Measurements from ENCODE around the gene CCNA2. TPM values are rescaled to one million over a fixed set of nuclear protein-coding genes. Genes with fewer than 3 reads are reported as not detected.

The CCNA2 gene
- total RNA-seq, 6 experiments from 2014 or later = 30.0 to 77.0 (median 68.9) TPM

DNA sequence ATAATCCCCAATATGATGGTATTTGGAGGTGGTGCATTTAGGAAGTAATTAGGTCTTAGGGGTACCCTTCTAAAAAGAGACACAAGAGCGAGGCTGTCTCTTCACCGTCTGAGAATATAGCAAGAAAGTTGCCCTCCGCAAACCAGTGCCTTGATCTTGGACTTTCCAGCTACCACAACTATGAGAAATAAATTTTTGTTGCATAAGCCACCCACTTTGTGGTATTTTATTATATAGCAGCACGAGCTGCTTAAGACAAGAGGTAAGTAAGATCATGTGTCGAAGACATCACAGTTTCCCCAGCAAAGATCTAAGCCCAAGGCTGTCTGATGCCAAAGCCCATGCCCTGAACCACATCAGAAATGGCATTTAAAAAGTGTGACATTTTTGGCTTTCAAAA is 32.2 kb downstream of the CCNA2 start:
- TF ChIP-seq, protein P1, sequence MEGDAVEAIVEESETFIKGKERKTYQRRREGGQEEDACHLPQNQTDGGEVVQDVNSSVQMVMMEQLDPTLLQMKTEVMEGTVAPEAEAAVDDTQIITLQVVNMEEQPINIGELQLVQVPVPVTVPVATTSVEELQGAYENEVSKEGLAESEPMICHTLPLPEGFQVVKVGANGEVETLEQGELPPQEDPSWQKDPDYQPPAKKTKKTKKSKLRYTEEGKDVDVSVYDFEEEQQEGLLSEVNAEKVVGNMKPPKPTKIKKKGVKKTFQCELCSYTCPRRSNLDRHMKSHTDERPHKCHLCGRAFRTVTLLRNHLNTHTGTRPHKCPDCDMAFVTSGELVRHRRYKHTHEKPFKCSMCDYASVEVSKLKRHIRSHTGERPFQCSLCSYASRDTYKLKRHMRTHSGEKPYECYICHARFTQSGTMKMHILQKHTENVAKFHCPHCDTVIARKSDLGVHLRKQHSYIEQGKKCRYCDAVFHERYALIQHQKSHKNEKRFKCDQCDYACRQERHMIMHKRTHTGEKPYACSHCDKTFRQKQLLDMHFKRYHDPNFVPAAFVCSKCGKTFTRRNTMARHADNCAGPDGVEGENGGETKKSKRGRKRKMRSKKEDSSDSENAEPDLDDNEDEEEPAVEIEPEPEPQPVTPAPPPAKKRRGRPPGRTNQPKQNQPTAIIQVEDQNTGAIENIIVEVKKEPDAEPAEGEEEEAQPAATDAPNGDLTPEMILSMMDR (IDR thresholded peaks at IDR 0.05) = no peak
- peak; percentile 86 for DNase-seq
- H3K36me3 Mint-ChIP-seq (ENCODE audit: low read depth) = peaks cover 4% of the 10 kb centered on the region; the same call in 1 of the 2 replicates
- H3K27me3 Mint-ChIP-seq (ENCODE audit: insufficient read depth) = no peaks in the 10 kb centered on the region; the same call in 1 of the 2 replicates
- peaks cover 89% of the 10 kb centered on the region for H3K4me1 Mint-ChIP-seq (ENCODE audit: low read depth)
- H3K4me3 Mint-ChIP-seq = peak overlapping the region; percentile 52
- no peaks in the 10 kb centered on the region for H3K9me3 Mint-ChIP-seq
- H3K27ac Mint-ChIP-seq = peak overlapping the region; percentile 97

DNA sequence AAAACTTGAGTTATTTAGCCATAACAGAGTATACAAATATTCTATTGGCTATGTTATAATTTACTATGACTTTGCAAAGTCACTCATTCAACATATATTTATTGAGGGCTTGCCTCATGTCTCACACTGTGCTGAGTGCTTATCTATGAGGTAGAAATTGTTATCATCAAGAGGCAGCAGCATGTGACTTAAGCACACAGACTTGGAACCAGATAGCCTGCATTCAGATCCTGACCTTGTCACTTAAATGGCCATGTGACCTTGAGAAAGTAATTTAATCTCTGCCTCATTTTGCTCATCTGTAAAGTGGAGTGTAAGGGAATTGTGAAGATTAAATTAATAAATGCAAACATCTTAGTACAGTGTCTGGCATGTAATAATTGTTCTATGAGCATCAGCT is 32.7 kb downstream of the CCNA2 start:
- Mint-ChIP-seq H3K4me1 (ENCODE audit: low read depth) (peaks cover 89% of the 10 kb centered on the region), H3K36me3 (ENCODE audit: low read depth) (peaks cover 4% of the 10 kb centered on the region; the same call in 1 of the 2 replicates), H3K27ac (peak overlapping the region; percentile 97), H3K9me3 (no peaks in the 10 kb centered on the region), H3K4me3 (peak overlapping the region; percentile 52), H3K27me3 (ENCODE audit: insufficient read depth) (no peaks in the 10 kb centered on the region; the same call in 1 of the 2 replicates)
- no peak for DNase-seq
- TF ChIP-seq, protein P1 (IDR thresholded peaks at IDR 0.05) = no peak

DNA sequence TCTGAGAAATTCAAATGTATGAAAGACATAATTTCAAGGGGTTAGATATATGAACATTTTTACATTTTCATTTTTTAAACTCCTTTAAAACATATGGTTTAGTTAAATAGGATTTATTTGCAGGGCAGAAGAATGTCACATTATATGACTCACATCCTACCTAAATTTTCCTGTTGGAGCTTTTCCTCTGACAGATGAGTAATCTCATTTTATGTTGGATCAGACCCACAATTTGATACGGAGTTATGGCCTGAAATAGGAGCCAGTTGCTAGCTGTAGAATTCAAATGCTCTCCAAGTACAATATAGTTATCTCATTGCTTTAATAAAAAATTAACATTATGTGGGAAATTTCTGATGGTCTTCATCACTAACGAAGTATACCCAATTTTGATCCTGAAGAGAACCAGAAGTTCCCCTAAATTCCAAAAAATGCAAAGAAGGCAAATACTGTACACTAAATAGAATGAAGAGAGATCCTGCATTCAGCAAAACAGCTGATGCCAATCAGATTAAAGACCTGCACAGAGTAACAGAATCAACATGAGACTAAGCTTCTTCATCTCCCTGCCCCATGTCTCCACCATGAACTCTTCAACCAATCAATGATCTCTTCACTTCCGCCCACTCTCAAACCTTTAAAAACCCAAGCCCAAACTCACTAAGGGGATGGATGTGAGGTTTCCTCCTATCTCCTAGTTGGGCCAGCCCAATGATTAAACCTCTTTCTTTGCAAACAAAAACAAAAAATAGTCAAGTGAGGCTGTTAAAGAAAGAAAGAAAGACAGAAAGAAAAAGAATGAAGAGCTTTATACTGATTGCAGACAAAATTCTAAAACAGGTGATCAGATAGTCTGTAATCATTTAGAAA is 33.5 kb downstream of the CCNA2 start:
- peak overlapping the region; percentile 81 for H3K4me3 Mint-ChIP-seq
- no peaks in the 10 kb centered on the region; the same call in 1 of the 2 replicates for H3K27me3 Mint-ChIP-seq (ENCODE audit: insufficient read depth)
- H3K4me1 Mint-ChIP-seq (ENCODE audit: low read depth) = peaks cover 89% of the 10 kb centered on the region
- H3K9me3 Mint-ChIP-seq = no peaks in the 10 kb centered on the region
- H3K36me3 Mint-ChIP-seq (ENCODE audit: low read depth) = peaks cover 4% of the 10 kb centered on the region; the same call in 1 of the 2 replicates
- DNase-seq = peak; percentile 78
- TF ChIP-seq, protein P1 (IDR thresholded peaks at IDR 0.05) = no peak
- peak overlapping the region; percentile 97 for H3K27ac Mint-ChIP-seq

DNA sequence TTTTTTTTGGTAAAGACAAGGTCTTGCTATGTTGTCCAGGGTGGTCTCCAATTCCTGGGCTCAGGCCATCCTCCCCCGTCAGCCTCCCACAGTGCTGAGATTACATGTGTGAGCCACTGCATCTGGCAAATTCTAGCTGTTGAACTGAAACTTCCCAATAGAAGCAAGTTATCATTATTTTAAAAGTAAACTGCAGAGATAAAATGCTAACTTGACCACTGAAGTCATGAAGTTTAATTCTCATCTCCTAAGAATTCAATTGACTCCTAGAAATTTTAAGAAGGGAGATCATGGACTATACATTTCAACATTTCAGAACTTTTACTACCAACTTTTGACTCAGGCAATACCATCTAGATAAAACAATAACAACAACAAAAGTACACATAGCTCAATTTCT is 34.2 kb downstream of the CCNA2 start:
- H3K36me3 Mint-ChIP-seq (ENCODE audit: low read depth) = peaks cover 5% of the 10 kb centered on the region; the same call in 1 of the 2 replicates
- H3K9me3 Mint-ChIP-seq = peaks cover under 1% of the 10 kb centered on the region
- TF ChIP-seq, protein P1 (IDR thresholded peaks at IDR 0.05) = no peak
- H3K27me3 Mint-ChIP-seq (ENCODE audit: insufficient read depth) = no peaks in the 10 kb centered on the region; the same call in 1 of the 2 replicates
- peak; percentile 29 for DNase-seq
- H3K4me3 Mint-ChIP-seq = peak overlapping the region; percentile 81
- peak overlapping the region; percentile 97 for H3K27ac Mint-ChIP-seq
- peaks cover 89% of the 10 kb centered on the region for H3K4me1 Mint-ChIP-seq (ENCODE audit: low read depth)

DNA sequence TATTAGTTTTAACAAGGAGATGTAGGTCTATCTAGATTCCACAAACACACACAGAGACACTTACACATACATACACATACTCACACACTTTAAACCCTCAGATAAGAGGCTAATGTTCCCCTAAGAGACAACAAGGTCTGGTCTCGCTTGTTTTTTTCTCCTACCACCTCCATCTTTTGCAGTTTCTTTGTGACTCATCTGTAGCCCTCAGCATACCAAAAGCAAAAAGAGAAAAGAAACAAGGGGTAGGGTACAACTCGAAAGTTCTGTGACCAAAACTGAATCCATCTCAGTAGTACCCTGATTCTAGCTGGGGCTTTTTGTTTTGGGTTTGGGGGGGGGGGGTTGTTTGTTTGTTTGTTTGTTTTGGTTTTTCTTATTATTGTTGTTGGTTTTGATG is 34.8 kb downstream of the CCNA2 start:
- no peak for DNase-seq
- Mint-ChIP-seq H3K4me1 (ENCODE audit: low read depth) (peaks cover 89% of the 10 kb centered on the region), H3K4me3 (peak overlapping the region; percentile 25; the same call in 1 of the 2 replicates), H3K27ac (peak overlapping the region; percentile 97), H3K9me3 (peaks cover 6% of the 10 kb centered on the region), H3K27me3 (ENCODE audit: insufficient read depth) (no peaks in the 10 kb centered on the region; the same call in 1 of the 2 replicates), H3K36me3 (ENCODE audit: low read depth) (peaks cover 10% of the 10 kb centered on the region)
- TF ChIP-seq, protein P1 (IDR thresholded peaks at IDR 0.05) = no peak

All from HFFc6 (cell line).